Endothelial cell of umbilical vein (primary cell): ENCODE data around the gene ETF1. TPM values are rescaled to one million over a fixed set of nuclear protein-coding genes. Genes with fewer than 3 reads are reported as not detected.

Experiments
- BruUV-seq: library from RNA; stranded (reverse); fragments of 400-500 nt; replicated peaks from 2 replicates; lab custom pipeline; 2021; lab: Mats Ljungman, UMichigan
- CTCF ChIA-PET: fragments of 300-600, 350-600 bp; sonication (Branson Sonifier 250); formaldehyde crosslinking; loops from one replicate; lab custom pipeline; 2021; ENCODE audit warnings: antibody characterized with exemption, inconsistent platforms; lab: Charles Lee
- POLR2A ChIA-PET: fragments of 300-600, 350-600 bp; sonication (Branson Sonifier 250); formaldehyde crosslinking; loops from one replicate; lab custom pipeline; 2021; ENCODE audit warnings: antibody characterized with exemption, inconsistent platforms; lab: Charles Lee
- DNase-seq: peaks from one replicate; pipeline ENCODE4 v3.0.0-alpha.2; 2011; ENCODE audit warnings: low read depth, low spot score
- FAIRE-seq: peaks from 2 replicates; lab custom pipeline; 2011; peaks lifted over from hg19 to GRCh38; lab: Jason Lieb, UNC
- H2AFZ ChIP-seq: 2 replicates; pipeline ENCODE4 v1.6.0; 2012; ENCODE audit warnings: low read depth, low read length, control low read depth, inconsistent platforms
- H3K27ac ChIP-seq: 2 replicates; pipeline ENCODE4 v1.5.1; 2011; ENCODE audit warnings: low read depth, mild to moderate bottlenecking, control low read depth, low read length, moderate library complexity; ENCODE audit not compliant: insufficient read depth
- H3K27me3 ChIP-seq, 2 experiments: 2 replicates each; pipeline versions ENCODE4 v1.6.0 to v1.6.1; 2011; ENCODE audit warnings: low read length in 2 of 2, mixed read lengths in 1 of 2; ENCODE audit not compliant: control insufficient read depth in 2 of 2, insufficient read depth in 2 of 2
- H3K36me3 ChIP-seq, 2 experiments: 2 replicates in 1 of 2; 3 replicates in 1 of 2; pipeline ENCODE4 v1.5.1; 2011; ENCODE audit warnings: low read length in 2 of 2, mild to moderate bottlenecking in 1 of 2, moderate library complexity in 1 of 2; ENCODE audit not compliant: control insufficient read depth in 2 of 2, insufficient read depth in 2 of 2; ENCODE audit errors: extremely low read depth in 1 of 2
- H3K4me1 ChIP-seq: 3 replicates; pipeline ENCODE4 v1.5.1; 2011; ENCODE audit warnings: mild to moderate bottlenecking, low read length; ENCODE audit not compliant: control insufficient read depth, insufficient read depth; ENCODE audit errors: extremely low read depth
- H3K4me2 ChIP-seq: 2 replicates; pipeline ENCODE4 v1.6.1; 2011; ENCODE audit warnings: low read length, control low read depth, mixed read lengths; ENCODE audit not compliant: insufficient read depth
- H3K4me3 ChIP-seq, 3 experiments: fragments of 200-600 bp in 1 of 3; sonication (generic), shearing (Covaris generic) in 1 of 3; replicated peaks in 1 of 3; 2 replicates each; pipeline ENCODE4 v1.5.1; 2011 to 2016; ENCODE audit warnings: control low read depth in 3 of 3, low read length in 3 of 3, mild to moderate bottlenecking in 2 of 3, inconsistent platforms in 1 of 3, low read depth in 1 of 3, moderate library complexity in 1 of 3; ENCODE audit not compliant: insufficient read depth in 1 of 3
- H3K79me2 ChIP-seq: 2 replicates; pipeline ENCODE4 v1.6.0; 2012; ENCODE audit warnings: low read length, inconsistent platforms; ENCODE audit not compliant: control insufficient read depth, insufficient read depth
- H3K9ac ChIP-seq: replicated peaks from 2 replicates; pipeline ENCODE3; 2011; ENCODE audit warnings: low read length, control low read depth; ENCODE audit not compliant: insufficient read depth; ENCODE audit errors: extremely low read depth
- H3K9me1 ChIP-seq: replicated peaks from 3 replicates; pipeline ENCODE4 v1.6.0; 2011; ENCODE audit warnings: mild to moderate bottlenecking, low read length; ENCODE audit not compliant: control insufficient read depth, insufficient read depth; ENCODE audit errors: extremely low read depth
- H3K9me3 ChIP-seq: replicated peaks from 2 replicates; pipeline ENCODE4 v1.5.1; 2012; ENCODE audit warnings: low read length, inconsistent platforms; ENCODE audit not compliant: control insufficient read depth, insufficient read depth
- H4K20me1 ChIP-seq: replicated peaks from 2 replicates; pipeline ENCODE3; 2011; ENCODE audit warnings: mild to moderate bottlenecking, low read length; ENCODE audit not compliant: control insufficient read depth, insufficient read depth; ENCODE audit errors: extremely low read depth
- EZH2 ChIP-seq: IDR thresholded peaks from 2 replicates; pipeline ENCODE4 v1.6.1; 2012; ENCODE audit warnings: borderline replicate concordance, low read depth, mild to moderate bottlenecking, moderate library complexity, low read length, inconsistent platforms; ENCODE audit not compliant: severe bottlenecking
- FOS ChIP-seq: IDR thresholded peaks from 2 replicates; pipeline ENCODE4 v1.6.1; 2011; ENCODE audit warnings: mild to moderate bottlenecking, low read length, moderate library complexity, borderline replicate concordance; ENCODE audit not compliant: insufficient read depth
- GATA2 ChIP-seq: IDR thresholded peaks from 2 replicates; pipeline ENCODE4 v1.7.0; 2011; ENCODE audit warnings: low read depth, mild to moderate bottlenecking, moderate library complexity, mixed read lengths, low read length; ENCODE audit not compliant: insufficient read length, insufficient read depth
- JUN ChIP-seq: IDR thresholded peaks from 2 replicates; pipeline ENCODE4 v1.6.1; 2011; ENCODE audit warnings: borderline replicate concordance, low read depth; ENCODE audit not compliant: insufficient read length, insufficient read depth
- MYC ChIP-seq: IDR thresholded peaks from one replicate; pipeline ENCODE4 v1.6.1; 2011; ENCODE audit warnings: mild to moderate bottlenecking, low read depth, low read length
- POLR2A ChIP-seq: IDR thresholded peaks from 2 replicates; pipeline ENCODE4 v1.6.1; 2012; ENCODE audit warnings: low read depth, mild to moderate bottlenecking, control low read depth, low read length
- POLR2AphosphoS5 ChIP-seq: IDR thresholded peaks from 2 replicates; pipeline ENCODE4 v1.6.1; 2012; ENCODE audit warnings: low read depth, mild to moderate bottlenecking, control low read depth, low read length, moderate library complexity; ENCODE audit not compliant: insufficient read depth
- dilution Hi-C: fragments of 300-500 bp; cut with MboI; formaldehyde crosslinking; loops from one replicate; pipeline ENCODE4 v1.15.0; 2019; ENCODE audit warnings: low sequenced_read_pairs; ENCODE audit not compliant: extremely low pct_ligation_motif_present
- intact Hi-C: fragments of 100-400 bp; cut with micrococcal nuclease; formaldehyde crosslinking; loops from one replicate; pipeline ENCODE4 v1.10.0; 2022
- polyA plus RNA-seq, 4 experiments: library from polyadenylated mRNA; depleted of rRNA in 3 of 4; stranded (reverse) in 3 of 4; unstranded in 1 of 4; fragments of >200 nt; gene quantifications; 2 replicates each; pipeline versions ENCODE4 v1.2.1 to v1.2.3, GENCODE V29; 2011 to 2012; ENCODE audit warnings: missing spikeins in 1 of 4
- total RNA-seq: library from RNA; stranded (reverse); gene quantifications from 2 replicates; pipeline ENCODE4 v1.2.3, GENCODE V29; 2021
- TF ChIP-seq, protein P1 (sequence below): IDR thresholded peaks from 2 replicates; pipeline ENCODE4 v1.6.1; 2011; ENCODE audit not compliant: insufficient read depth, insufficient read length
- TF ChIP-seq, protein P2 (sequence below), 2 donors: IDR thresholded peaks; 1 replicate in 1 of 2; 2 replicates in 1 of 2; pipeline ENCODE4 v1.5.1; 2011; ENCODE audit warnings: low read length in 2 of 2, mild to moderate bottlenecking in 2 of 2, moderate library complexity in 2 of 2, control low read depth in 1 of 2, inconsistent platforms in 1 of 2, low read depth in 1 of 2; ENCODE audit not compliant: insufficient read depth in 1 of 2; ENCODE audit errors: extremely low read depth in 1 of 2

Gene ETF1
- total and polyA plus RNA-seq, 2 donors (not counting 3 experiments of a cell fraction or from before 2014, with no cell fraction given), result 32.9 to 114 TPM

DNA sequence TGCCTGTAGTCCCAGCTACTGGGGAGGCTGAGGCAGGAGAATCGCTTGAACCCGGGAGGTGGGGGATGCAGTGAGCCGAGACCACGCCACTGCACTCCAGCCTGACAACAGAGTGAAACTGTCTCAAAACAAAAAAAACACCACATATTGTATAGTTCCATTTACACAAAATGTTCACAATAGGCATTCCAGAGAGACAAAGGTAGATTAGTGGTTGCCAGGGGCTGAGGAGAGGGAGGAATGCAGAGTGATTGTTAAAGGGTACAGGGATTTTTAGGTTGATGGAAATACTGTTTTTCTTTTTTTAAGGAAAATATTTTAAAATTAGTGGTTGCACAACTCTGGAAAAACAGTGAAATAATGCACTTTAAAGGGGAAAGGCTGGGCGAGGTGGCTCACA, 19.6 kb downstream of the ETF1 start:
- Histone ChIP-seq H3K27ac (no peak overlapping the region), H2AFZ (no peak overlapping the region), H3K4me2 (no peak overlapping the region), H3K27me3 (no peaks in the 10 kb centered on the region), H3K4me3 (no peak overlapping the region), H3K36me3 (peaks cover 0 to 2% of the 10 kb centered on the region in 2 experiments), H4K20me1 (peaks cover 3% of the 10 kb centered on the region), H3K9me1 (no peaks in the 10 kb centered on the region), H3K4me1 (peaks cover 3% of the 10 kb centered on the region), H3K9ac (no peak overlapping the region), H3K79me2 (peaks cover 92% of the 10 kb centered on the region), H3K9me3 (no peaks in the 10 kb centered on the region)
- no peak for TF ChIP-seq EZH2
- TF ChIP-seq JUN, result no peak
- no peak for TF ChIP-seq POLR2A
- no peak for TF ChIP-seq POLR2AphosphoS5
- TF ChIP-seq, protein P1, sequence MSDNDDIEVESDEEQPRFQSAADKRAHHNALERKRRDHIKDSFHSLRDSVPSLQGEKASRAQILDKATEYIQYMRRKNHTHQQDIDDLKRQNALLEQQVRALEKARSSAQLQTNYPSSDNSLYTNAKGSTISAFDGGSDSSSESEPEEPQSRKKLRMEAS, result no peak
- TF ChIP-seq FOS, result no peak
- TF ChIP-seq, protein P2, sequence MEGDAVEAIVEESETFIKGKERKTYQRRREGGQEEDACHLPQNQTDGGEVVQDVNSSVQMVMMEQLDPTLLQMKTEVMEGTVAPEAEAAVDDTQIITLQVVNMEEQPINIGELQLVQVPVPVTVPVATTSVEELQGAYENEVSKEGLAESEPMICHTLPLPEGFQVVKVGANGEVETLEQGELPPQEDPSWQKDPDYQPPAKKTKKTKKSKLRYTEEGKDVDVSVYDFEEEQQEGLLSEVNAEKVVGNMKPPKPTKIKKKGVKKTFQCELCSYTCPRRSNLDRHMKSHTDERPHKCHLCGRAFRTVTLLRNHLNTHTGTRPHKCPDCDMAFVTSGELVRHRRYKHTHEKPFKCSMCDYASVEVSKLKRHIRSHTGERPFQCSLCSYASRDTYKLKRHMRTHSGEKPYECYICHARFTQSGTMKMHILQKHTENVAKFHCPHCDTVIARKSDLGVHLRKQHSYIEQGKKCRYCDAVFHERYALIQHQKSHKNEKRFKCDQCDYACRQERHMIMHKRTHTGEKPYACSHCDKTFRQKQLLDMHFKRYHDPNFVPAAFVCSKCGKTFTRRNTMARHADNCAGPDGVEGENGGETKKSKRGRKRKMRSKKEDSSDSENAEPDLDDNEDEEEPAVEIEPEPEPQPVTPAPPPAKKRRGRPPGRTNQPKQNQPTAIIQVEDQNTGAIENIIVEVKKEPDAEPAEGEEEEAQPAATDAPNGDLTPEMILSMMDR (IDR thresholded peaks at IDR 0.05; ENCODE audit: extremely low read depth in 1 of 2, insufficient read depth in 1 of 2, low read depth in 1 of 2, low read length in 2 of 2), result no peak
- TF ChIP-seq MYC, result no peak
- TF ChIP-seq GATA2, result no peak
- FAIRE-seq (no peak), DNase-seq (no peak)
- BruUV-seq, result no TSS peak
- intact Hi-C loops, result no loop called here
- CTCF ChIA-PET, result no interaction called here
- POLR2A ChIA-PET, result no interaction called here
- dilution Hi-C loops, result no loop called here
